Measurements from ENCODE around the gene SCAF8.

Gene SCAF8

DNA sequence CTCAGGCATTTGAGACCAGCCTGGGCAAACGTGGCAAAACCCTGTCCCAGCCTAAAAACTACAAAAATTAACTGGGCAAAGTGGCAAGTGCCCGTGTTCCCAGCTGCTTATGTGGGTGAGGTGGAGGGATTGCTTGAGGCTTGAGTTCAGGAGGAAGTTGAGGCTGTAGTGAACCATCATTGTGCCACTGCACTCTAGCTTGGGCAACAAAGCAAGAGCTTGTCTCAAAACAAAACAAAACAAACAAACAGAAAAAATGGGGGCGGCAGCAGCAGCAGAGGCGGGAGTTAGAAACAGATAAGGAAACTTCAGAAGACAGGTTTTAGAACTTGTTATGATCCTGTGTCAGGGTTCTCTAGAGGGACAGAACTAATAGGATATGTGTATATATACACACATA lies 49.0 kb downstream of the SCAF8 start:
- H3K4me3 ChIP-seq (replicated peaks; ENCODE audit: low read depth, low read length): no peak overlapping the region
- no peak for DNase-seq (ENCODE audit: low read depth)
- TF ChIP-seq, protein P1, sequence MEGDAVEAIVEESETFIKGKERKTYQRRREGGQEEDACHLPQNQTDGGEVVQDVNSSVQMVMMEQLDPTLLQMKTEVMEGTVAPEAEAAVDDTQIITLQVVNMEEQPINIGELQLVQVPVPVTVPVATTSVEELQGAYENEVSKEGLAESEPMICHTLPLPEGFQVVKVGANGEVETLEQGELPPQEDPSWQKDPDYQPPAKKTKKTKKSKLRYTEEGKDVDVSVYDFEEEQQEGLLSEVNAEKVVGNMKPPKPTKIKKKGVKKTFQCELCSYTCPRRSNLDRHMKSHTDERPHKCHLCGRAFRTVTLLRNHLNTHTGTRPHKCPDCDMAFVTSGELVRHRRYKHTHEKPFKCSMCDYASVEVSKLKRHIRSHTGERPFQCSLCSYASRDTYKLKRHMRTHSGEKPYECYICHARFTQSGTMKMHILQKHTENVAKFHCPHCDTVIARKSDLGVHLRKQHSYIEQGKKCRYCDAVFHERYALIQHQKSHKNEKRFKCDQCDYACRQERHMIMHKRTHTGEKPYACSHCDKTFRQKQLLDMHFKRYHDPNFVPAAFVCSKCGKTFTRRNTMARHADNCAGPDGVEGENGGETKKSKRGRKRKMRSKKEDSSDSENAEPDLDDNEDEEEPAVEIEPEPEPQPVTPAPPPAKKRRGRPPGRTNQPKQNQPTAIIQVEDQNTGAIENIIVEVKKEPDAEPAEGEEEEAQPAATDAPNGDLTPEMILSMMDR (IDR thresholded peaks at IDR 0.05; ENCODE audit: low read length, missing control alignments): no peak

DNA sequence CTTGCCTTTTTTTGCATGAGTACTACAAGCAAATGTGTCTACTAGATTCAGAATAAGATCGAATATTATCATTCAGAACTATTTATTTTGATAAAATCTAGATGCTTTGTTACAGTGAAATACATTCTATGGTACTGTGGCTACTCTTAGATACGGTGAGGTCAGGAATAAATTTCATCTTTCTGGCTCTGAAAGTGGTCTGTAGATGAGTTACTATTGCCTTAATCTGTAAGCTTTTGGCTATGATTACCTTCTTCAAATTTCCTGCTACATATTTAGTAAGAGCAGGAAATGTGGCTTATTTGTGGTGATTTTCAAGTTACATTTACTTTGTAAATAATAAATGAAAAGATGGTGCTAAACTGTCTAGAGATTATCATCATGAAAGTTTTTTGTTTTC lies 50.0 kb downstream of the SCAF8 start:
- TF ChIP-seq, protein P1 (IDR thresholded peaks at IDR 0.05; ENCODE audit: low read length, missing control alignments): no peak
- no peak for DNase-seq (ENCODE audit: low read depth)
- H3K4me3 ChIP-seq (replicated peaks; ENCODE audit: low read depth, low read length): no peak overlapping the region

DNA sequence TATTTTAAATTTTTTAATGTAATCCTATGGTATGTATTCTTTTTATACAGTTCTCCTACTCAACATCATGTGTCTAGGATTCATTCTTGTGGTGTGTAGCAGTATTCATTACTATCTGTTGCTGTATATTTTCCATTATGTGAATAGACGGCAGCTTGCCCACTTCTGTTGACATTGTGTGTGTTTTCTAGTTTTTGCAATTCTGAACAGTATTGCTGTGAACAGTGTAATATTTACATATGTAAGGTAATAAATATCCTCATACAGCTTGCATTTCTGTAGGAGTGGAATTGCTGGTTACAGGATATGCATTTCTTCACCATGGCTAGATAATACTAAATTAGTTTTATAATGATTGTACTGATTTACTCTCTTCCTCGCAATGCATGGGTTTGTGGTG lies 51.9 kb downstream of the SCAF8 start:
- TF ChIP-seq, protein P1 (IDR thresholded peaks at IDR 0.05; ENCODE audit: low read length, missing control alignments): no peak
- no peak overlapping the region for H3K4me3 ChIP-seq (replicated peaks; ENCODE audit: low read depth, low read length)
- DNase-seq (ENCODE audit: low read depth): no peak

DNA sequence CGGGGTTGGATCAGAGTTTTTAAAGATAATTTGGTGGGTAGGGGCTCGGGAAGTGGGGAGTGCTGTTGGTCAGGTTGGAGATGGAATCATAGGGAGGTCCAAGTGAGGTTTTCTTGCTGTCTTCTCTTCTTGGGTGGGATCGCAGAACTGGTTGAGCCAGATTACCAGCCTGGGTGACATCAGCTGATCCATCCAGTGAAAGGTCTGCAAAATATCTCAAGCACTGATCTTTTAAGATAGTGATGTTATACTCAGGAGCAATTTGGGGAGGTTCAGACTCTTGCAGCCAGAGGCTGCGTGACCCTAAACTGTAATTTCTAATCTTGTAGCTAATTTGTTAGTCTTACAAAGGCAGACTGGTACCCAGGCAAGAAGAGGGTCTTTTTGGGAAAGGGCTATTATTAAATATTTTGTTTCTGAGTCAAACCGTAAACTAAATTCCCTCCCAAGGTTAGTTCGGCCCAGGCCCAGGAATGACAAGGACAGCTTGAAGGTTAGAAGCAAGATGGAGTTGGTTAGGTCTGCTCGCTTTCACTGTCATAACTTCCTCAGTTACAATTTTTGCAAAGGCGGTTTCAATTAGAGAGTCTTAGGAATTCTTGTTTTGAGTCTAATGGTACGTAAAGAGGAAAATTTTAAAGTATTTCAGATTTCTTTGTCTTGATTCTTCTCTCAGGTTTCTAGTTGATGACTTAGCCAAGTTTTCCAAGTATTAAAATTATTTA lies 53.1 kb downstream of the SCAF8 start:
- no peak for DNase-seq (ENCODE audit: low read depth)
- TF ChIP-seq, protein P1 (IDR thresholded peaks at IDR 0.05; ENCODE audit: low read length, missing control alignments): no peak

DNA sequence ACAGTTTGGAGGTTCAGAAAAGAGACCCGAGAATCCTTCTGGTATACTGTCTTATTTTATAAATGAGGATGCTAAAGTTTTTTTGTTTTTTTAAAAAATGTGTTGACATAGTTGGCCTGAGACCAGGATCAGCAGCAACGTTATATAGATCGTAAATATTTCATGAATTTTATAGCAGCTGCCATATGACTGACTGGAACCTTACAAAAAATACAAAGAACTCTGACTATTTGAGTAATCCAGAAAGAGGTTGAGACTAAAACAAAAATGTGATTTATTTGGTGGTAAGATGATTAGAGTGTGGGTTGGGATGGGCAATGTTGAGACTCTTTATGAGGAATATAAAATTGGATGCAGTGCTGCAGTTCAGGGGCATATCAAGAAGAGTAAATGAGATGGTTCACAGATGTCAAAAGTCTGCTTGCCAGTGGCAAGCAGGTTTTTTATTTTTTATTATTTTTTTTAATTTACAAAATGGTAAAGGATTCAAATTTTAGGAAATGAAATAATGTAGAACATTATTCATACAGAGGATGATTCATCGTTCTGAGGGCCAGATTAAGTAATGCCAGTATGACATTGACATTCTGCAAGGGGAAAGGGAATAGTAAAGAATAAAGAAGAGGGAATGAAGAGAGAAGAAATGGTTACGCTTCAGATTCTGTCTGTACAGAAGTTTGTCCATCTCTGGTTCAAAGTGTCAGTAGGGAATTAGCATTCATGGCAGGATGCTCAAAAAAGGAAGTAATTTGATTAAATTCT lies 58.5 kb downstream of the SCAF8 start:
- TF ChIP-seq, protein P1 (IDR thresholded peaks at IDR 0.05; ENCODE audit: low read length, missing control alignments): no peak
- DNase-seq (ENCODE audit: low read depth): peak; percentile 56
- H3K4me3 ChIP-seq (replicated peaks; ENCODE audit: low read depth, low read length): no peak overlapping the region

More for the DNA sequence above, 53.1 kb downstream of the SCAF8 start:
- H3K4me3 ChIP-seq (replicated peaks; ENCODE audit: low read depth, low read length): no peak overlapping the region

DNA sequence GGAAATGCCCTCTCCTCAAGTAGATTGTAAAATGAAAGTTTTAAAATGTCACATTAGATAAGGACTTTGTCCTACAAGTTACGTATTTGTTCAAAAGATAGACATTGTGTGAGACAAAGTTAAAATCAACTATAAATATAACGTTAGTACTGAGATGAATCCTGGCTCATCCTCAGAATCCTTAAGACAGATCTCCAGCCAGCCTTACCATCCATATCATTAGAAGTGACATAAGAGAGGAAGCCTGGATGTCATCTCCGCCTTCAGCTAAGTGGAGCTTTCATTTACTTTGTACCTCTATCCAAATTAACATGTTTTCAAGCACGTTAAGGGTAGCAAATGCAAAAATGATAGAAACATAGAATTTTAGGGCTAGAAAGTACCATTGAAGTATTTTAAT lies 59.1 kb downstream of the SCAF8 start:
- no peak overlapping the region for H3K4me3 ChIP-seq (replicated peaks; ENCODE audit: low read depth, low read length)
- TF ChIP-seq, protein P1 (IDR thresholded peaks at IDR 0.05; ENCODE audit: low read length, missing control alignments): no peak
- DNase-seq (ENCODE audit: low read depth): no peak
